CD4-positive, alpha-beta T cell treated with Interleukin-10 for 1 hour (primary cell): ENCODE results near the gene GALNTL6.

Experiments used
- DNase-seq: peaks from one replicate; pipeline ENCODE4 v3.0.0-alpha.2; 2020

Gene GALNTL6

GRCh38 chr4:173044340-173044739 is 1231.1 kb downstream of the GALNTL6 start:
- DNase-seq, result no peak

- DNase-seq, result no peak
These were observed 1232.4 kb downstream of the GALNTL6 start for GRCh38 chr4:173045571-173045970.

GRCh38 chr4:173046144-173046543 is 1232.9 kb downstream of the GALNTL6 start:
- no peak for DNase-seq

GRCh38 chr4:173046818-173047217 is 1233.6 kb downstream of the GALNTL6 start:
- no peak for DNase-seq

GRCh38 chr4:173051232-173051631 is 1238.0 kb downstream of the GALNTL6 start:
- no peak for DNase-seq

GRCh38 chr4:173051716-173052115 is 1238.5 kb downstream of the GALNTL6 start:
- DNase-seq, result no peak

GRCh38 chr4:173052439-173052838 is 1239.2 kb downstream of the GALNTL6 start:
- DNase-seq, result no peak

GRCh38 chr4:173056271-173056670 is 1243.1 kb downstream of the GALNTL6 start:
- no peak for DNase-seq

GRCh38 chr4:173056710-173057109 is 1243.5 kb downstream of the GALNTL6 start:
- no peak for DNase-seq

- DNase-seq, result no peak
These were observed 1244.2 kb downstream of the GALNTL6 start for GRCh38 chr4:173057442-173057841.

GRCh38 chr4:173057901-173058300 is 1244.7 kb downstream of the GALNTL6 start:
- DNase-seq, result no peak

- DNase-seq, result no peak
These were observed 1248.0 kb downstream of the GALNTL6 start for GRCh38 chr4:173061160-173061559.

GRCh38 chr4:173073939-173074500 is 1260.8 kb downstream of the GALNTL6 start:
- DNase-seq, result no peak

GRCh38 chr4:173074501-173074946 is 1261.3 kb downstream of the GALNTL6 start:
- DNase-seq, result no peak

GRCh38 chr4:173076903-173077634 is 1263.9 kb downstream of the GALNTL6 start:
- no peak for DNase-seq

GRCh38 chr4:173088144-173088543 is 1274.9 kb downstream of the GALNTL6 start:
- DNase-seq, result no peak
